ENCODE data around the gene SLC43A2. TPM values are rescaled to one million over a fixed set of nuclear protein-coding genes. Genes with fewer than 3 reads are reported as not detected.

The SLC43A2 gene
- total and polyA plus RNA-seq, 2 donors (not counting 3 experiments of a cell fraction or from before 2014, with no cell fraction given), result 41.7 to 52.0 TPM

DNA sequence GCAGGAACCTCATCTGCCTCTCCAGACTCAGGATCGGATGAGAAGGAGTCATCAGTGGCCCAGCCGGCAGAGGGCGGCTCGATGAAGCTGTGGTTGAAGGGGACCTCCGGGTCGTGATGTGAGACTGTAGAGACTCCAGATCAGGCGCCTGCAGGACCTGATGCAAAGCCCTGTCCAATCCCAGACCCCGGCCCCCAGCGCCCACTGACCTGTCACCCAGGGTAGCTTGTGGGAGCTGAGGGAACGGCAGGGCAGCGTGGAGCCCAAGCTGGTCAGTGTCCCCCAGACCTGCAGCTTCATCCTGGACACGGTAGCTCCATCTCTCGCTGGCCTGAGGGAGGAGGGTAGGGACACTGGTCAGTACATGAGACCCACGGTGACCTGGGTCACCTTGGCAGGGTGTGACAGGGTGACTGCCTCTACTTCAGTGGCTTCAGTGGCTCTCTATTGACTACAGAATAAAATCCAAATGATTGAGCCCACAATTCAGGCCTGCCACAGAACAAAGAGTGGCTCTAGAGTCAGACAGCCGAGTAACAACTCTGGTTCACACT, 8.2 kb upstream of the SLC43A2 start:
- BruUV-seq (replicated peaks), result no TSS peak
- POLR2A ChIA-PET, result no interaction called here
- Histone ChIP-seq H3K27me3 (ENCODE audit: control insufficient read depth in 2 of 2, insufficient read depth in 2 of 2, low read length in 2 of 2) (no peaks in the 10 kb centered on the region), H3K9me1 (replicated peaks; ENCODE audit: control insufficient read depth, extremely low read depth, insufficient read depth, low read length) (no peaks in the 10 kb centered on the region), H3K4me3 (replicated peaks in 1 of 3; ENCODE audit: insufficient read depth in 1 of 3, low read depth in 1 of 3, low read length in 3 of 3) (no peak overlapping the region), H3K36me3 (ENCODE audit: control insufficient read depth in 2 of 2, extremely low read depth in 1 of 2, insufficient read depth in 2 of 2, low read length in 2 of 2) (peaks cover 2 to 48% of the 10 kb centered on the region in 2 experiments), H3K27ac (ENCODE audit: insufficient read depth, low read depth, low read length) (no peak overlapping the region), H3K9ac (replicated peaks; ENCODE audit: extremely low read depth, insufficient read depth, low read length) (no peak overlapping the region), H3K4me2 (ENCODE audit: insufficient read depth, low read length) (no peak overlapping the region), H4K20me1 (replicated peaks; ENCODE audit: control insufficient read depth, extremely low read depth, insufficient read depth, low read length) (no peaks in the 10 kb centered on the region), H2AFZ (ENCODE audit: low read depth, low read length) (no peak overlapping the region), H3K4me1 (ENCODE audit: control insufficient read depth, extremely low read depth, insufficient read depth, low read length) (no peaks in the 10 kb centered on the region), H3K9me3 (replicated peaks; ENCODE audit: control insufficient read depth, insufficient read depth, low read length) (no peaks in the 10 kb centered on the region), H3K79me2 (ENCODE audit: control insufficient read depth, insufficient read depth, low read length) (no peaks in the 10 kb centered on the region)
- CTCF ChIA-PET, result interaction anchor here (1.1 to 2.7 kb wide), 2 partner anchors 12 to 62 kb away, joined by 3 to 7 read pairs; no protein-coding TSS in a partner anchor
- intact Hi-C loops (cut with micrococcal nuclease), result no loop called here
- DNase-seq (ENCODE audit: low read depth, low spot score) (no peak), FAIRE-seq (no peak)
- dilution Hi-C loops (cut with MboI; ENCODE audit: extremely low pct_ligation_motif_present, low sequenced_read_pairs), result no loop called here
- TF ChIP-seq EZH2 (IDR thresholded peaks at IDR 0.05; ENCODE audit: borderline replicate concordance, low read depth, low read length, severe bottlenecking), result no peak
- TF ChIP-seq POLR2A (IDR thresholded peaks at IDR 0.05; ENCODE audit: low read depth, low read length), result peak; percentile 49

GRCh38 chr17:1635675-1636465, 7.2 kb upstream of the SLC43A2 start:
- TF ChIP-seq, protein P1, sequence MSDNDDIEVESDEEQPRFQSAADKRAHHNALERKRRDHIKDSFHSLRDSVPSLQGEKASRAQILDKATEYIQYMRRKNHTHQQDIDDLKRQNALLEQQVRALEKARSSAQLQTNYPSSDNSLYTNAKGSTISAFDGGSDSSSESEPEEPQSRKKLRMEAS (IDR thresholded peaks at IDR 0.05; ENCODE audit: insufficient read depth, insufficient read length), result no peak
- TF ChIP-seq POLR2A (IDR thresholded peaks at IDR 0.05; ENCODE audit: low read depth, low read length) (no peak), EZH2 (IDR thresholded peaks at IDR 0.05; ENCODE audit: borderline replicate concordance, low read depth, low read length, severe bottlenecking) (no peak), FOS (IDR thresholded peaks at IDR 0.05; ENCODE audit: borderline replicate concordance, insufficient read depth, low read length) (no peak), JUN (IDR thresholded peaks at IDR 0.05; ENCODE audit: borderline replicate concordance, insufficient read depth, insufficient read length, low read depth) (no peak), GATA2 (IDR thresholded peaks at IDR 0.05; ENCODE audit: insufficient read depth, insufficient read length, low read depth, low read length) (no peak)
- Histone ChIP-seq H3K36me3 (ENCODE audit: control insufficient read depth in 2 of 2, extremely low read depth in 1 of 2, insufficient read depth in 2 of 2, low read length in 2 of 2) (peaks cover 2 to 48% of the 10 kb centered on the region in 2 experiments), H3K27ac (ENCODE audit: insufficient read depth, low read depth, low read length) (no peak overlapping the region), H2AFZ (ENCODE audit: low read depth, low read length) (no peak overlapping the region), H3K27me3 (ENCODE audit: control insufficient read depth in 2 of 2, insufficient read depth in 2 of 2, low read length in 2 of 2) (no peaks in the 10 kb centered on the region), H4K20me1 (replicated peaks; ENCODE audit: control insufficient read depth, extremely low read depth, insufficient read depth, low read length) (no peaks in the 10 kb centered on the region), H3K4me1 (ENCODE audit: control insufficient read depth, extremely low read depth, insufficient read depth, low read length) (no peaks in the 10 kb centered on the region), H3K79me2 (ENCODE audit: control insufficient read depth, insufficient read depth, low read length) (no peaks in the 10 kb centered on the region), H3K4me2 (ENCODE audit: insufficient read depth, low read length) (no peak overlapping the region), H3K9me3 (replicated peaks; ENCODE audit: control insufficient read depth, insufficient read depth, low read length) (no peaks in the 10 kb centered on the region), H3K4me3 (replicated peaks in 1 of 3; ENCODE audit: insufficient read depth in 1 of 3, low read depth in 1 of 3, low read length in 3 of 3) (no peak overlapping the region), H3K9ac (replicated peaks; ENCODE audit: extremely low read depth, insufficient read depth, low read length) (no peak overlapping the region), H3K9me1 (replicated peaks; ENCODE audit: control insufficient read depth, extremely low read depth, insufficient read depth, low read length) (no peaks in the 10 kb centered on the region)
- intact Hi-C loops (cut with micrococcal nuclease) (no loop called here), dilution Hi-C loops (cut with MboI; ENCODE audit: extremely low pct_ligation_motif_present, low sequenced_read_pairs) (no loop called here)
- CTCF ChIA-PET, result interaction anchor here (0.7 to 1.4 kb wide), 4 partner anchors 10 to 62 kb away, joined by 3 to 4 read pairs (median 3); partner anchors contain the start of gene RILP
- FAIRE-seq, result no peak
- no TSS peak for BruUV-seq (replicated peaks)
- DNase-seq (ENCODE audit: low read depth, low spot score), result no peak
- POLR2A ChIA-PET, result no interaction called here

Measured in endothelial cell of umbilical vein (primary cell).